HL-60 (cell line): Measurements from ENCODE around the gene KLHL24.

Source experiments
- DNase-seq, 2 experiments: peaks; one replicate each; pipeline ENCODE4 v3.0.0-alpha.2; 2010 to 2020; ENCODE audit warnings: low read depth in 1 of 2, low spot score in 1 of 2
- H3K27ac ChIP-seq: fragments of 250-450 bp; sonication (Bioruptor Pico); replicated peaks from 2 replicates; pipeline ENCODE4 v1.5.1; 2020; ENCODE audit warnings: mild to moderate bottlenecking, moderate library complexity
- H3K27me3 ChIP-seq: fragments of 250-450 bp; sonication (Bioruptor Pico); 2 replicates; pipeline ENCODE4 v1.5.1; 2021; ENCODE audit warnings: mild to moderate bottlenecking, moderate library complexity; ENCODE audit not compliant: insufficient read depth, poor library complexity, severe bottlenecking
- H3K4me3 ChIP-seq: replicated peaks from 2 replicates; pipeline ENCODE4 v1.5.1; 2011; ENCODE audit warnings: mild to moderate bottlenecking, control low read depth, low read length; ENCODE audit not compliant: insufficient read depth
- GABPA ChIP-seq: IDR thresholded peaks from 2 replicates; pipeline ENCODE4 v1.6.1; 2012; ENCODE audit warnings: low read depth
- POLR2AphosphoS5 ChIP-seq: IDR thresholded peaks from 2 replicates; pipeline ENCODE4 v1.6.1; 2012; ENCODE audit warnings: low read depth
- SPI1 ChIP-seq: IDR thresholded peaks from 2 replicates; pipeline ENCODE4 v1.6.1; 2012; ENCODE audit warnings: low read depth, mild to moderate bottlenecking, borderline replicate concordance
- TF ChIP-seq, protein P1 (sequence below): IDR thresholded peaks from 2 replicates; pipeline ENCODE4 v1.6.1; 2012; ENCODE audit warnings: low read depth; ENCODE audit not compliant: insufficient replicate concordance
- TF ChIP-seq, protein P2 (sequence below): IDR thresholded peaks from one replicate; pipeline ENCODE4 v1.5.1; 2011; ENCODE audit warnings: low read length, control low read depth, inconsistent platforms; ENCODE audit not compliant: insufficient read depth

Gene KLHL24

DNA sequence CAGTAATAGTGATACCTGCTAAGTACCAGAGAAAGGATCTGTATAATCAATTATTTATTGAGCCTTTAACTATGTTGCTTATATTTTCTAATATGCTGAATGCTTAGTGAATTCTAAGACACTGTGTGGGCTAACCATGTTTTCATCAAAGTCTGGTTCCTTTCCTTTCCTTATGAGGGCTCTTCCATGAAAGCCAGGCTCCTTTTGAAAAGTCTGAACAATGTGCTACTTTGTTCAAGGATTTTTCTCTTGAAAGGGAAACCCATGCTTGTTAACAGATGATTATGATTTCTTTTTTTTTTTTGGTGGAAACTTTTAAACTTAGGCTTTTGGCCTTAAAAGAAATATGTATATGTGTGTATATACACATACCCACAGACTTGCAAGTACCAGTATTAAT lies 79.2 kb downstream of the KLHL24 start:
- Histone ChIP-seq H3K27ac (no peak overlapping the region), H3K27me3 (no peaks in the 10 kb centered on the region), H3K4me3 (no peak overlapping the region)
- TF ChIP-seq, protein P1, sequence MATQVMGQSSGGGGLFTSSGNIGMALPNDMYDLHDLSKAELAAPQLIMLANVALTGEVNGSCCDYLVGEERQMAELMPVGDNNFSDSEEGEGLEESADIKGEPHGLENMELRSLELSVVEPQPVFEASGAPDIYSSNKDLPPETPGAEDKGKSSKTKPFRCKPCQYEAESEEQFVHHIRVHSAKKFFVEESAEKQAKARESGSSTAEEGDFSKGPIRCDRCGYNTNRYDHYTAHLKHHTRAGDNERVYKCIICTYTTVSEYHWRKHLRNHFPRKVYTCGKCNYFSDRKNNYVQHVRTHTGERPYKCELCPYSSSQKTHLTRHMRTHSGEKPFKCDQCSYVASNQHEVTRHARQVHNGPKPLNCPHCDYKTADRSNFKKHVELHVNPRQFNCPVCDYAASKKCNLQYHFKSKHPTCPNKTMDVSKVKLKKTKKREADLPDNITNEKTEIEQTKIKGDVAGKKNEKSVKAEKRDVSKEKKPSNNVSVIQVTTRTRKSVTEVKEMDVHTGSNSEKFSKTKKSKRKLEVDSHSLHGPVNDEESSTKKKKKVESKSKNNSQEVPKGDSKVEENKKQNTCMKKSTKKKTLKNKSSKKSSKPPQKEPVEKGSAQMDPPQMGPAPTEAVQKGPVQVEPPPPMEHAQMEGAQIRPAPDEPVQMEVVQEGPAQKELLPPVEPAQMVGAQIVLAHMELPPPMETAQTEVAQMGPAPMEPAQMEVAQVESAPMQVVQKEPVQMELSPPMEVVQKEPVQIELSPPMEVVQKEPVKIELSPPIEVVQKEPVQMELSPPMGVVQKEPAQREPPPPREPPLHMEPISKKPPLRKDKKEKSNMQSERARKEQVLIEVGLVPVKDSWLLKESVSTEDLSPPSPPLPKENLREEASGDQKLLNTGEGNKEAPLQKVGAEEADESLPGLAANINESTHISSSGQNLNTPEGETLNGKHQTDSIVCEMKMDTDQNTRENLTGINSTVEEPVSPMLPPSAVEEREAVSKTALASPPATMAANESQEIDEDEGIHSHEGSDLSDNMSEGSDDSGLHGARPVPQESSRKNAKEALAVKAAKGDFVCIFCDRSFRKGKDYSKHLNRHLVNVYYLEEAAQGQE = no peak
- TF ChIP-seq, protein P2, sequence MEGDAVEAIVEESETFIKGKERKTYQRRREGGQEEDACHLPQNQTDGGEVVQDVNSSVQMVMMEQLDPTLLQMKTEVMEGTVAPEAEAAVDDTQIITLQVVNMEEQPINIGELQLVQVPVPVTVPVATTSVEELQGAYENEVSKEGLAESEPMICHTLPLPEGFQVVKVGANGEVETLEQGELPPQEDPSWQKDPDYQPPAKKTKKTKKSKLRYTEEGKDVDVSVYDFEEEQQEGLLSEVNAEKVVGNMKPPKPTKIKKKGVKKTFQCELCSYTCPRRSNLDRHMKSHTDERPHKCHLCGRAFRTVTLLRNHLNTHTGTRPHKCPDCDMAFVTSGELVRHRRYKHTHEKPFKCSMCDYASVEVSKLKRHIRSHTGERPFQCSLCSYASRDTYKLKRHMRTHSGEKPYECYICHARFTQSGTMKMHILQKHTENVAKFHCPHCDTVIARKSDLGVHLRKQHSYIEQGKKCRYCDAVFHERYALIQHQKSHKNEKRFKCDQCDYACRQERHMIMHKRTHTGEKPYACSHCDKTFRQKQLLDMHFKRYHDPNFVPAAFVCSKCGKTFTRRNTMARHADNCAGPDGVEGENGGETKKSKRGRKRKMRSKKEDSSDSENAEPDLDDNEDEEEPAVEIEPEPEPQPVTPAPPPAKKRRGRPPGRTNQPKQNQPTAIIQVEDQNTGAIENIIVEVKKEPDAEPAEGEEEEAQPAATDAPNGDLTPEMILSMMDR = no peak
- TF ChIP-seq SPI1 = no peak
- no peak for TF ChIP-seq GABPA
- TF ChIP-seq POLR2AphosphoS5 = no peak
- DNase-seq = no peak

DNA sequence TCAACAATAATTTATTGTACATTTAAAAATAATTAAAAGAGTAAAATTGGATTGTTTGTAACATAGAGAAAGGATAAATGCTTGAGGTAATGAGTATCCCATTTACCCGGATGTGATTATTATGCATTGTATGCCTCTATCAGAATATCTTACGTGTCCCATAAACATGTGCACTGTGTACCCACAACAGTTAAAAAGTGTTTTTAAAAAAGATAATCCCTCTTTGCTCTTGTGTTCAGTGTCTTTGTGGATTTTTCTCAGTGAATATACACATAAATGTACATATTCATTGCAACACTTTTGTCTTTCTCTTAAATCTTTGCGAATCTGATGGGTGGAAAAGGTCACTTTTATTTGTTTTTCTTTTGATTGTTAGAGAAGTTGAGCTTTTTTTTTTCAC lies 82.6 kb downstream of the KLHL24 start:
- Histone ChIP-seq H3K27me3 (no peaks in the 10 kb centered on the region), H3K4me3 (no peak overlapping the region), H3K27ac (no peak overlapping the region)
- DNase-seq = no peak
- TF ChIP-seq GABPA (no peak), POLR2AphosphoS5 (no peak), SPI1 (no peak)
- TF ChIP-seq, protein P1 = no peak
- TF ChIP-seq, protein P2 = no peak

DNA sequence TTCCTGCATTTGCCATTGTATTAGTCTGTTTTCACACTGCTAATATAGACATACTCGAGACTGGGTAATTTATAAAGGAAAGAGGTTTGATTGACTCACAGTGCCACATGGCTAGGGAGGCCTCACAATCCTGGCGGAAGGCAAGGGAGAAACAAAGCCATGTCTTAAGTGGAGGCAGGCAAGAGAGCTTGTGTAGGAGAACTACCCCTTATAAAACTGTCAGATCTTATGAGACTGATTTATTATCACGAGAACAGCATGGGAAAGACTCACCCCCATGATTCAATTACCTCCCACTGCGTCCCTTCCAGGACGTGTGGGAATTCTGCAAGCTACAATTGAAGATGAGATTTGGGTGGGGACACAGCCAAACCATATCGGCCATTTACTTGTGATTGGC lies 90.0 kb downstream of the KLHL24 start:
- H3K27me3 ChIP-seq = no peaks in the 10 kb centered on the region
- H3K27ac ChIP-seq = no peak overlapping the region
- TF ChIP-seq, protein P2 = no peak
- no peak for TF ChIP-seq POLR2AphosphoS5
- TF ChIP-seq SPI1 = no peak
- TF ChIP-seq, protein P1 = no peak
- no peak for TF ChIP-seq GABPA
- no peak for DNase-seq
- H3K4me3 ChIP-seq = no peak overlapping the region
